ENCODE results near the gene AGER.
A peak's percentile ranks its signal among the peaks of the same experiment; 100 is the strongest.
"Not testable (repeated sequence)": the region's sequence is repeated elsewhere in the genome, so short reads cannot be mapped to it uniquely, and the experiment has no call there.

Gene AGER

DNA sequence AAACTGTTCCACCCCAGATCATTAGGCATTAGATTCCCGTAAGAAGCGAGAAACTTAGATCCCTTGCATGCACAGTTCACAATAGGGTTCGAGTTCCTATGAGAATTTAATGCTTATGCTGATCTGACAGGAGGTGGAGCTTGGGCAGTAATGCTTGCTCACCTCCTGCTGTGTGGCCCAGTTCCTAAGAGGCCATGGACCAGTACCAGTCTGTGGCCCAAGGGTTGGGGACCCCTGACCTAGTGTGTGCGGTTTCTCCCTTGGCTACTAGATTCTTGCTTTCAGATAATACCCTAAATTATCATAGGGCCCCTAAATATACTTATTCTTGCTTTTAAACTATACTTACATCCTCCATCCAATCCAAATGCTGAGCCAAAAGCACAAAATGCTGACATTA is 10.3 kb upstream of the AGER start:
- no peak for DNase-seq
- no peak for TF ChIP-seq POLR2A (IDR thresholded peaks at IDR 0.05; ENCODE audit: low read length)
- no peak for TF ChIP-seq GATA1 (IDR thresholded peaks at IDR 0.05; ENCODE audit: low read depth, low read length)

DNA sequence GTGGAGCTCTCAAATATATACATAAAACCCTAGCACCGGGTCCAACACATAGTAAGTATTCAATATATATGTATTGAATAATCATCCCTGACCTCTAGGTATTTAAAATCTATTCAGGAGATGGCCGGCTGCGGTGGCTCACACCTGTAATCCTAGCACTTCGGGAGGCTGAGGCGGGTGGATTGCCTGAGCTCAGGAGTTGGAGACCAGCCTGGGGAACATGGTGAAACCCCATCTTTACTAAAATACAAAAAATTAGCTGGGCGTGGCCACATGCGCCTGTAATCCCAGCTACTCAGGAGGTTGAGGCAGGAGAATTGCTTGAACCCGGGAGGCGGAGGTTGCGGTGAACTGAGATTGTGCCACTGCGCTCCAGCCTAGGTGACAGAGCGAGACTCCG is 9.0 kb upstream of the AGER start:
- not testable (repeated sequence) for DNase-seq

DNA sequence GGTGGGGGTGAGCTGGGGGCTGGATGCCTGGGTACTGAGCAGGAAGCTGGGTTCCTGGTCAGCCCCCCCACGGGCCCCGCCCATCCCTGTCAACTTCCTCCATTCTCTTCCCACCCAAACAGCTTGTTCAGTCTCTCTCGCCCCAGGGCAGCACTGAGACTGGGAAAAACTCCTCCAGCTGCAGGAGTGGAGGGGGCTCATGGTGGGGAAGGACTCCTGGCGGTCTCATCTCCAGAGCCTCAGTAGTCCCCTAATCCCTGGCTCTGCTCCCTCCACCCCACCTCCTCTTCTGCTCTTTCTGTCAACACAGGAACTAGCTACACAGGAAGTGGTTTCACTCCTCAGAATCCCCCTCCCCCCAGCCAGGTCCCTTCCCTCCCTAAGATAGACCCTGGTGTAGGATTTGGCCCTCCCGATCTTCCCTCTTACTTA is 8.6 kb upstream of the AGER start, which contains the start of gene GPSM3:
Gene GPSM3 (minus strand): TSS at position 36 of the 432 bp plus-strand sequence. CDS start 130 bp downstream, outside the sequence.
- DNase-seq, result no peak

DNA sequence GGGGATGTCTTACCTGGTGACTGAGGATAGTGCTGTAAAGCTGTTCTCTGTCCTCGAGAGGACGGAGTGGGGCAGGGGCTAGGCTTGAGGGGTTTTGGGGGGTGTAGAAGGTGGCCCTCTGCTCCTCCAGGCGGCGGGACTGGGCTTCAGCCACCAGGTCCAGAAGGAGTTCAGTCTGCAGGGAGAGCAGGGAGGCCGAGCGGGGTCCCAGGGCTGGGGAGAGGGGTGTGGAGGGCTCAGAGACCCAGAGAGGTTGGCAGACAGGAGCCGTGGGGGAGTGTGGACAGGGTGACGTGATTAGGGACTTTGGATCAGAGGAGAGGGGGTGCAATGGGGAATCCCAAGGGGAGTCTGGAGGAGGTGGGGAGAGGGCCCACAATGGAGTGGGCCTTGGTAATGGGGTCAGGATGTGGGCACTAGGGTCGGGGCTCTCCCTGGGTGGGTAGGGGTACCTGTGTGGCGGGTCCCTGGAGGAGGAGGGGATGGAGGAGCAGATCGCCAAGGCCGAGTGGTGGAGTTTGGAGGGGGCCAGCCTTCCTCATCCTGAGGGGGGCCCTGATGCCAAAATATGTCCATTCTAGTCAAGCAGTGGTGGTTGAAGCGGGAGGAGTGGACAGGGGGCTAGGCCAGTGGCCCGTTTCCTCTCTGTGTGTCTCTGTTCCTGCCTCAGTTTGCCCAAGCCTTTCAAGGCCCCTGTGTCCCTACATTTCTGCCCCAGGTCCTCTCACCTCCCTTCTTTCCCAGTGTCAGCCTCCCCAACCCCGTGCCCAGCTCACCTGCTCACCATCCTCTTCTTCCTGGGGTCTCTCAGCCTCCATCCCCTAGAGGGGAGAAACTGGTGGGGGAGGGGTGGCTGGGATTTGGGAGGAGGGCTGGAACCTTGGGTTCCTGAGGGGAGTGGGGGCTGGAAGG is 7.9 kb upstream of the AGER start:
- no peak for DNase-seq
- no peak for TF ChIP-seq POLR2A (IDR thresholded peaks at IDR 0.05; ENCODE audit: low read length)
- no peak for TF ChIP-seq GATA1 (IDR thresholded peaks at IDR 0.05; ENCODE audit: low read depth, low read length)

More for the DNA sequence above, 8.6 kb upstream of the AGER start, which contains the start of gene GPSM3:
- TF ChIP-seq GATA1 (IDR thresholded peaks at IDR 0.05; ENCODE audit: low read depth, low read length), result no peak
- peak; percentile 52 for TF ChIP-seq POLR2A (IDR thresholded peaks at IDR 0.05; ENCODE audit: low read length)

DNA sequence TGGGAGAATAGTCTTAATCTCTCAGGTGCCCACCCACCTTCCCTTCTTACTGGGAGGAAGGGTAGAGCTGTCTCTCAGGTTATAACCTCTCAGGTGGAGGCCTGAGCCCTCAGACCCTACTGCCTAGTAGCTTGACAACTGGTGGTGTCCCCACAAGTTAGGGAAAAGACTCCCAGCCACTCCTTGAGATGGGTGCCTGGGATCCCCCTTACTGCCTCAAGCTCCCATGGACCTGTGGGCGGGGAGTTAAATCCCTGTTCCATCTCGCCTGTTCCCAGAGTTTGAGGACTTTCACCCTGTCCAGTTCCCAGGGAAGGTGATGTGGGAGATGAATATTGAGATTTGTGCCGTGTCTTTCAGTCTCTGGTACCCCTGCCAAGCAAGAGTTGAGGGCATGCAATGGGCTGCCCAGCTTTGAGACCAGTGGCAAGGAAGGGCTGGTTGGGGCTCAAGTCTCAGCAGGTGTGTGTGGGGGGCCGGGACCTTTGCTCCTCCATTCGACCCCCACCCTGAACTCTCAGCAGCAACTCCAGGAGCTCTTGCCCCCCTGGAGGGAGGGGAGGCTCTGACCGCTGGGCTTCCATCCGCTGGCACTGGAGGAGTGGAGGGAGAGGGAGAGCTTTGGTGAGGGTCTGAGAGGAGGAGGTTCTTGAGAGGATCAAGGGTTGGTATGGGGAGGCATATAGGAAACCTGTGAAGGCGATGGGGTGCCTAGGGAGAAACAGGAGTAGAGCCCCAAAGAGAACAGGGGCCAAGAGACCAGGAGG is 7.0 kb upstream of the AGER start:
- DNase-seq, result no peak
- TF ChIP-seq GATA1 (IDR thresholded peaks at IDR 0.05; ENCODE audit: low read depth, low read length) (no peak), POLR2A (IDR thresholded peaks at IDR 0.05; ENCODE audit: low read length) (no peak)

DNA sequence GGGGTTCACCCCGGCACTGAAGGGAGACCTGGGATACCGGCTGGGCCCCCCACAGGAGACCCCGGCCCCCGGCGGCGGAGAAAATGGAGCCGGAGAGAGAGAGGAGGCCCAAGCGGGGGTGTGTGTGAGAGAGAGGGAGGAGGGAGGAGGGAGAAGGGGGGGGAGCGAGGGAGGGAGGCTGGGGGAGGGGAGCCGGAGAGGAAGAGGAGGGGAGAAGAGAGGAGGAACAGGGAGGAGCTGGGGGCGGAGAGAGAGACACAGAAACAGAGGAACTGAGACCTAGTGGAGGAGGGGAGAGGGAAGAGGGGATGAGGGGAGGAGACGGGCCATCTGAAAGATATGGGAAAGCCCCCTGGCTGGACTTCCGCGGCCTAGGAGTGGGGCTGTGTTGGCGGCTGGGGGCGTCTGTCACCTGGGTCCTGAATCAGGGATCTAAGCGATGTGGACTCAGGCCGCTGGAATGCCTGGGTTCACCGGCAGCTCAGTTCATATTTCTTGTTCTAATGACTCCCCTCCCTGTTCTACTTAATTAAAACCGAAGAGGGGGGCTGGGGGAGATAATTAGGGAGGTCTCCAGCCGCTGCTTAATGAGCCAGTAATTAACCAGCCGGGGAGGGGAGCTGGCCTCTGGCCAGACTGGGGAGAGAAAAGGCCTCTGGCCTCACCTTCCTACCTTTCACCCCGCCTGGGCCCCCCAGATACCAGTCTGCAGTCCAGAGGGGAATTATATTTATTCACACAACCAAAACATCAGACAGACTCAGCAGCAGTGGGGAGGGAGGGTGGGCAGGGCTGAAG is 6.2 kb upstream of the AGER start, which contains the start of gene PBX2:
Gene PBX2 (minus strand): TSS at position 149 of the 798 bp plus-strand sequence. CDS start 287 bp downstream, outside the sequence.
- no peak for TF ChIP-seq GATA1 (IDR thresholded peaks at IDR 0.05; ENCODE audit: low read depth, low read length)
- TF ChIP-seq POLR2A (IDR thresholded peaks at IDR 0.05; ENCODE audit: low read length), result peak; percentile 76
- DNase-seq, result peak; percentile 92 to 93

DNA sequence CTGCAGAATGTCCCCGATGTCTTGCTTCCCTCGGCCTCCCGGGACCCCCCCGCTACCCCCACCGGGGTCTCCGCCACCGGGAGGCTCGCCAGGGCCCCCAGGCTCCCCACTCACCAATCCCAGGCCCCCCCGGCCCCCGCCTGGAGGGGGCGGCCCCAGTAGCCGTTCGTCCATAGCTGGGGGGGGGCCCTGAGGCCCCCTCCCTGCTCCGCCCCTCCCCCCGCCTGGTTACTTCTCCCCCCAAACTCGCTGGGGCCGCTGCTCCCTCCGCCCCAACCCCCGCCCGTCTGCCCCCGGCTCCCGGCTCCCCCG is 5.6 kb upstream of the AGER start:
- DNase-seq, result peak in 1 of 2 experiments; percentile 76
- TF ChIP-seq GATA1 (IDR thresholded peaks at IDR 0.05; ENCODE audit: low read depth, low read length), result no peak
- TF ChIP-seq POLR2A (IDR thresholded peaks at IDR 0.05; ENCODE audit: low read length), result no peak

DNA sequence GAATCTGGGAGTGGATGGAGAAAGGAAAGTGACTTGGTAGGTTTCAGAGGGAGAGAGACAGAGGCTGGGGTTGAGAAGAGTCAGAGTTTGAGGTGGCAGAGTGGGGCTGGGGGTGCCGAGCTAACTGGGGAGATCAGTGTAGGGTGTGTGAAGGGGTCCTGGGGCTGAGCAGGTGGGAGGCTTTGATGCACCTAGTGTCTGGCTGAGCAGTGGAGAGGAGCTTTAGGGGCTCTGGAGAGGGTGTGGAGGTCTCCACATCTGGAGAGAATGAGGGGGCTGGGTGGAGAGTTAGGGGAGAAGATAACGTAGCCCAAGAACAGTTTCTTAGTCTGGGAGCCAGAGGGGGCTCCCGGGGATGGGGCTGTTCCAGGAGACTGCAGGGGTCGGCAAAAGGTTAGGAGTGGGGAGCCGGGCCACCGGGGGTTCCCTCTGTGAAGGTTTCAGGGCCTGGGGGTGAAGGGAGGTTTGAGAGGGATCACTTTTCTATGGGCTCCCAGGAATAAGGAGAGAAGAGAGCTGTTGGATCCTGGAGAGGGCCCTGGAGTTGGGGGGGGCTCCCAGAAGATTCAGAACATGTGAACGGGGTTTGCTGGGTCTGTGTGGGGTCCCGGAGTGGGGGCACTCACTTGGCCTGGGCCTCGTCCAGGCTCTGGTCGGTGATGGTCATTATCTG is 5.2 kb upstream of the AGER start:
- no peak for DNase-seq
- no peak for TF ChIP-seq POLR2A (IDR thresholded peaks at IDR 0.05; ENCODE audit: low read length)
- no peak for TF ChIP-seq GATA1 (IDR thresholded peaks at IDR 0.05; ENCODE audit: low read depth, low read length)

DNA sequence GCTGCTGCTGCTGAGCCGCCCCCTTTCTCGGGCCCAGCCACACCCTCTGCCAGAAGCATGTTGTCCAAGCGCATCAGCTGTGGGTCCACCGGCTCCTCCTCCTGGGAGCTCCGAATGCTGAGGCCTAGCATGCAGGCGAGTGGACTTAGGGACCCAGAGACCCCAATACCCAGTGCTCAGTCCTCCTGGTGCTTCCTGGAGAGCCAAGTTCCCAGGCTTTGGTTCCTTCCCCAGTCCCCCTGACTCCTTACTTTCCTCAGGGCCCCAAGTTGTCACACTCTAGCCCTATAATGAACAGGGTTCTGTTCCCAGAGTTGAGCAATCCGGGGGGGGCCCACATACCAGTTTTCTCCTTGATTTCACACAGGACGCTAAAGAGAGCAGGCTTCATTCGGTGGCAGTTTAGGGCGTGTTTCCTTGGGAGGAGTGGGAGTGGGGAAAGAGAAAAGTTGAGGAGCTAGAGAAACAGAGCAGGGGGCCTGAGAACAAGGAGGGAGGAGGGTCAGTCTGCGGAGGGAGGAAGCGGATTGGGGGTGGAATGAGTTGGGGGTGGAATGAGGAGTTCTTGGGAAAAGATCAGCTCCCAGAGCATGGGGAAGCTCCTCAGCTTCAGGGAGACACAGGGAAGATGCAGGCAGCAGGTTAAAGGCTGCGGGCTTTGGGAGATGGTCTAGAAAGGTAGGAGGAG is 4.5 kb upstream of the AGER start:
- DNase-seq, result no peak
- TF ChIP-seq POLR2A (IDR thresholded peaks at IDR 0.05; ENCODE audit: low read length), result no peak
- TF ChIP-seq GATA1 (IDR thresholded peaks at IDR 0.05; ENCODE audit: low read depth, low read length), result no peak

DNA sequence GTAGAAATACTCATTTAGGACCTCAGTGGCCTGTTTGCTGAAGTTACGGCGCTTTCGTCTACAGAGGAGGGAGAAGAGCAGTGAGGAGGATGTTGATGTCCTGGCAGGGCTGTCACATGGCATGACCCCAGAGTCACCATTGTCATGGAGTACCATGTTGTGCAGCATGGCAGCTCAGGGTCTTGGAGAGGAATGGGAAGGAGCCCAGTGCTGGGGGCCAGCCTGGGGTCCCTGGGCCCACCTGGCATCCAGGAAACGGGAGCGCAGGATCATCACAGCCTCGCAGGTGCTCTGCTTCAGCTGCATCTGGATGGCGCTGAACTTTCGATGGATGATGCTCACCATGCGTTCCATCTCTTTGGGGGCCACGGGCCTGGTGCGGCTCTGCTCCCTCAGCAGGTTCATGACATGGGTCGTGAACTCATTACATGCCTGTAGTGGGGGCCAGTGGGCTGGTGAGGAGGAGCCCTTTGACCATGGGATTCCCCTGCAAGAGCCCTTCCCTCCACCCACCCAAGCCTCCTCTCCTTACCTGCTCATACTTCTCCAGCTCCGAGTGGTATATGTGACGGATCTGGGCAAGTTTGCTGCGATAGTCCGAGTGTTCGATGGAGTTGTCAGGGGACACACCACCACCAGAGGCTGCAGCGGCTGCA is 3.8 kb upstream of the AGER start:
- DNase-seq, result not testable (repeated sequence)

DNA sequence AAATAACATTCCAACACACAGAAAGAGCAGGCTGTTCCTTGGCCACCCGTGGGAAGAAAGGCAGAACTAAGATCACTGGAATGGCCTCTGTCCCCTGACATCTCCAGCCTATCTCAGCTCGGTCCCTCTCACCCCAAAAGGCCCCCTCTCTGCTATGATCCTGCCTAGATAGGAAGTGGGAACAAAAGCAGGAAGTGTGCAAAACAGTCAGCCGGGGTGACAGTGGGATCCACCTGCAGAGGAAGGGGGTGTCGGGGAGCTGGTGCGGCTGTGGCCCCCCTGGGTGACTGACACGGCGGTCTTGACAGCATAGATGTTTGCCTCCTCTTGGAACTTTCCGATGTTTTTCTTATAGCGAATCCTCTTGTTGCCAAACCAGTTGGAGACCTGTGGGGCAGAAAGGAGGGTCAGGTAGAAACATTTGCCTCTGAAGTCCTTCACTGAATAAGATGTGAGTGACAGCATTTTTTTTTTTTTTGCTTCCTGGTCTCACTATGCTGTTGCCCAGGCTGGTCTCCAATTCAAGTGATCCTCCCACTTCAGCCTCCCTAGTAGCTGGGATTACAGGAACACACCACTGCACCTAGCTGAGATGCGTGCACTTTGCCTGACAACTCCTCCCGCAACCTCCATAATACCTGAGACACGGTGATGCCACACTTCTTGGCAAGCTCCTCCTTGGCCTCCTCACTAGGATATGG is 3.1 kb upstream of the AGER start:
- TF ChIP-seq GATA1 (IDR thresholded peaks at IDR 0.05; ENCODE audit: low read depth, low read length) (no peak), POLR2A (IDR thresholded peaks at IDR 0.05; ENCODE audit: low read length) (no peak)
- no peak for DNase-seq

DNA sequence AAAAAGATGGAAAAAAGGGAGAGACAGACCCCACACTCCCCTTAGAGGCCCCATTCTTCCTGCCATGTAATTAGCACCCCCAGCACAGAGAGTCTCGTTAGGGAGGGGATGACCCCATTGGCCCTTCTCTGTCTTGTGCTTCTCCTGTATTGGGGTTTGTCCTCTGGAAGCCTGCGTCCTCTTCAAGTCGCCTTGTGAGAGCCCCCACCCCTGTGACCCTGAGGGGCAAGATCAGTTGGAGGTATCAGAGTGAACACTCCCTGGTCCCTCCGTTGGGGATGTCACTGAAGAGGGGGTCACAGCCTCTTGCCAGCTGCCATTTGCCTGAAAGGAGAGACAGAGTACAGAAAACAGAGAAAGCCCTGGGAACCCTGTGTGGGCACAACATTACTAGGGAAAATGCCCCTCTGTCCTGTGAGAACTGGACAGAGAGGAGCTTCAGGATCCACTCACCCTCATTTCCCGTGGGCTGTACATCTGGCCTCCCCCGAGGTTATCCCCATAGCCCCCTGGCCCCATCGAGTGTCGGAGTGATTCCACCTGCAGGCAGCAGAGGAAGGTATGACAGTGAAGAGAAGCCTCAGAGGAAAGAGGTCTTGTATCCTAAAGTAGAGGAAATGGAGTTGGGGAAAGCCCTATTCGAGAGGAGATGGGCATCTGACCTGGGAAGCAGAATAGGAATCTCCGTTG is 2.2 kb upstream of the AGER start:
- not testable (repeated sequence) for DNase-seq

DNA sequence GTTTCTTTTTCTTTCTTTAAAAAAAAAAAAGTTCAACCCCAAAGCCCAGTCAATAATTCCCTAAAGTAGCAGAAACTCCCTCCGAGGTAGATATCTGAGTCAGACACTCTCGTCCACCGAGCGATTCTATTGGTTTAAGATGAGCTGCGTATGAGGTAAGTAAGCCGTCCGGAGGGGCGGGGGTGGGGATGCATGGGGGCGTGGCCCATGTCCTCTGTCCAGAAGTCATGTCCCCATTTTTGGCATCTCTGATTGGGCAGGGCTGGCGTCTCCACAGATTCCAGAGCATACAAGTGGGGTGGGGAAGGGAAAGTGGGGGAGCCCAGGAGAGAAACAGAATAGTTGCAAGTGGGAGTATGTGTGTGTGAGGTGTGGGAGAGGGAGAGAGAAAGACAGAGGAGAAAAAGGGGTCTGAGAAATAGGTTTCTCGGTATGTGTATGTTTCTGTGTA is 1.7 kb upstream of the AGER start:
- peak; percentile 93 to 94 for DNase-seq

Measured in erythroblast (primary cell).